Measurements from ENCODE around the gene SYS1. TPM values are rescaled to one million over a fixed set of nuclear protein-coding genes. Genes with fewer than 3 reads are reported as not detected.

The SYS1 gene
- total RNA-seq, 2 experiments from 2014 or later, result 94.8 to 107 TPM

DNA sequence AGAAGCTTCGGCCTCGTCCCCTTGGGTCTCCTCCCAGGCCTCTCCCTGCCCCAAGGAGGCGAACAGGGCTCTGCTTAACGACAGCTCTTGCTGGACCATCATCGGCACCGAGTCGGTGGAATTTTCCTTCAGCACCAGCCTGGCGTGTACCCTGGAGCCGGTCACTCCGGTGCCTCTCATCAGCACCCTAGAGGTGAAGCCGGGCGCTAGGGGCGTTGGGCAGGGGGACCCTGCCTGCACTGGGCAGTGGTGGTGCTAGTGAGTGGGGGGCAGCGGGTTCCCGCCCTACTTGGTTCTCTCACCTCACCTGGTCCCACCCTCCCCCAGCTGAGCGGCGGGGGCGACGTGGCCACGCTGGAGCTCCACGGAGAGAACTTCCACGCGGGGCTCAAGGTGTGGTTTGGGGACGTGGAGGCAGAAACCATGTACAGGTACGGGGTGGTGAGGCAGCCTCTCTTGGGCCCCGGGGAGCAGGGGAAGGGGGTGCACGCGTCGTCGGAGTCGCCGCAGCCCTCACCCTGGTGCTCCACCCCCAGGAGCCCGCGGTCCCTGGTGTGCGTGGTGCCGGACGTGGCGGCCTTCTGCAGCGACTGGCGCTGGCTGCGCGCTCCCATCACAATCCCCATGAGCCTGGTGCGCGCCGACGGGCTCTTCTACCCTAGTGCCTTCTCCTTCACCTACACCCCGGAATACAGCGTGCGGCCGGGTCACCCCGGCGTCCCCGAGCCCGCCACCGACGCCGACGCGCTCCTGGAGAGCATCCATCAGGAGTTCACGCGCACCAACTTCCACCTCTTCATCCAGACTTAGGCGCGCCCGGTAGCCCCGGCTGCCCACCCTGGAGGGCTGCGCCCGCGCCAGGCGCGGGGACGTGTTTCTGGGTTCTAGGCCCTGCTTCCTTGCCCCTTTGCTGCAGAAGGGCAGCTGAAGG lies 46.5 kb upstream of the SYS1 start:
- Mint-ChIP-seq H3K9me3 (no peaks in the 10 kb centered on the region), H3K4me3 (no peak overlapping the region), H3K27ac (no peak overlapping the region), H3K36me3 (ENCODE audit: low read depth) (no peaks in the 10 kb centered on the region), H3K27me3 (peaks cover 50% of the 10 kb centered on the region), H3K4me1 (ENCODE audit: low read depth) (peaks cover 22% of the 10 kb centered on the region)
- CTCF ChIA-PET, result interaction anchor here (1.4 kb wide), 1 partner anchor 454 kb away, joined by 3 read pairs; no protein-coding TSS in a partner anchor
- Histone ChIP-seq H3K27ac (ENCODE audit: low read depth in 1 of 2, low read length in 2 of 2) (no peak overlapping the region), H3K9me3 (ENCODE audit: control insufficient read depth in 1 of 2, insufficient read depth in 1 of 2, low read length in 2 of 2) (peaks cover 0 to 13% of the 10 kb centered on the region in 2 experiments), H3K4me1 (ENCODE audit: insufficient read depth, low read length) (peaks cover 34% of the 10 kb centered on the region), H3K36me3 (ENCODE audit: insufficient read depth, low read length) (no peaks in the 10 kb centered on the region), H3K27me3 (ENCODE audit: control insufficient read depth in 1 of 2, insufficient read depth in 2 of 2, low read length in 2 of 2) (peaks cover 18 to 29% of the 10 kb centered on the region in 2 experiments), H3K4me3 (ENCODE audit: low read length) (no peak overlapping the region)
- no peak for ATAC-seq (ENCODE audit: poor library complexity)
- no peak for DNase-seq
- POLR2A ChIA-PET, result no interaction called here
- intact Hi-C loops (cut with DNase I, micrococcal nuclease), result no loop called here
- TF ChIP-seq, protein P1, sequence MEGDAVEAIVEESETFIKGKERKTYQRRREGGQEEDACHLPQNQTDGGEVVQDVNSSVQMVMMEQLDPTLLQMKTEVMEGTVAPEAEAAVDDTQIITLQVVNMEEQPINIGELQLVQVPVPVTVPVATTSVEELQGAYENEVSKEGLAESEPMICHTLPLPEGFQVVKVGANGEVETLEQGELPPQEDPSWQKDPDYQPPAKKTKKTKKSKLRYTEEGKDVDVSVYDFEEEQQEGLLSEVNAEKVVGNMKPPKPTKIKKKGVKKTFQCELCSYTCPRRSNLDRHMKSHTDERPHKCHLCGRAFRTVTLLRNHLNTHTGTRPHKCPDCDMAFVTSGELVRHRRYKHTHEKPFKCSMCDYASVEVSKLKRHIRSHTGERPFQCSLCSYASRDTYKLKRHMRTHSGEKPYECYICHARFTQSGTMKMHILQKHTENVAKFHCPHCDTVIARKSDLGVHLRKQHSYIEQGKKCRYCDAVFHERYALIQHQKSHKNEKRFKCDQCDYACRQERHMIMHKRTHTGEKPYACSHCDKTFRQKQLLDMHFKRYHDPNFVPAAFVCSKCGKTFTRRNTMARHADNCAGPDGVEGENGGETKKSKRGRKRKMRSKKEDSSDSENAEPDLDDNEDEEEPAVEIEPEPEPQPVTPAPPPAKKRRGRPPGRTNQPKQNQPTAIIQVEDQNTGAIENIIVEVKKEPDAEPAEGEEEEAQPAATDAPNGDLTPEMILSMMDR (IDR thresholded peaks at IDR 0.05), result no peak

DNA sequence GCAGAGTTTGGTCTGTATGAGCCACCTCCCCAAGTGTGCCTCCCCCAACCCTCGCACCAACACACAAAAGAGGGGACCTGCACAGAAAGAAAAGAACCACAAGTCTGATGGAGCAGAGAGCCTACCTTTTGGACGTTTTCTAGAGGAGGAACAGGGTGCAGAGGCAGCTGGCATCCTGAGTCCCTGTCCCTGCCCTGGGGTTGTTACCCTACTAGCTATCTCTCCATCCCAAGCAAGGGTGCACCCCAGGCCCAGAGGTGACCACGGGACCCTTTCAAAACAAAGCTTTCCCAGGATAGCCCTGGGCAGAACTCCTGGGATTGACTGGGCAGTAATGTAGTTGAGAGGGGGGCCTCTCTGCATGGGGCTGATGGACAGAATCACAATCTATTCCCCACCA lies 45.1 kb upstream of the SYS1 start:
- H3K27ac Mint-ChIP-seq, result no peak overlapping the region
- ATAC-seq (ENCODE audit: poor library complexity) (no peak), DNase-seq (no peak)
- intact Hi-C loops (cut with DNase I, micrococcal nuclease), result no loop called here
- peaks cover 21% of the 10 kb centered on the region for H3K4me1 Mint-ChIP-seq (ENCODE audit: low read depth)
- Histone ChIP-seq H3K36me3 (ENCODE audit: insufficient read depth, low read length) (no peaks in the 10 kb centered on the region), H3K9me3 (ENCODE audit: control insufficient read depth in 1 of 2, insufficient read depth in 1 of 2, low read length in 2 of 2) (peaks cover 0 to 6% of the 10 kb centered on the region in 2 experiments), H3K4me3 (ENCODE audit: low read length) (no peak overlapping the region), H3K27ac (ENCODE audit: low read depth in 1 of 2, low read length in 2 of 2) (no peak overlapping the region), H3K27me3 (ENCODE audit: control insufficient read depth in 1 of 2, insufficient read depth in 2 of 2, low read length in 2 of 2) (peaks cover 11 to 17% of the 10 kb centered on the region in 2 experiments), H3K4me1 (ENCODE audit: insufficient read depth, low read length) (peaks cover 31% of the 10 kb centered on the region)
- H3K4me3 Mint-ChIP-seq, result no peak overlapping the region
- ChIA-PET CTCF (interaction anchor here (2.1 kb wide), 1 partner anchor 24 kb away, joined by 9 read pairs; no protein-coding TSS in a partner anchor), POLR2A (interaction anchor here (0.9 kb wide), 1 partner anchor 453 kb away, joined by 3 read pairs; no protein-coding TSS in a partner anchor)
- no peaks in the 10 kb centered on the region for H3K36me3 Mint-ChIP-seq (ENCODE audit: low read depth)
- TF ChIP-seq, protein P1 (IDR thresholded peaks at IDR 0.05), result no peak
- H3K27me3 Mint-ChIP-seq, result peaks cover 39% of the 10 kb centered on the region
- H3K9me3 Mint-ChIP-seq, result no peaks in the 10 kb centered on the region

DNA sequence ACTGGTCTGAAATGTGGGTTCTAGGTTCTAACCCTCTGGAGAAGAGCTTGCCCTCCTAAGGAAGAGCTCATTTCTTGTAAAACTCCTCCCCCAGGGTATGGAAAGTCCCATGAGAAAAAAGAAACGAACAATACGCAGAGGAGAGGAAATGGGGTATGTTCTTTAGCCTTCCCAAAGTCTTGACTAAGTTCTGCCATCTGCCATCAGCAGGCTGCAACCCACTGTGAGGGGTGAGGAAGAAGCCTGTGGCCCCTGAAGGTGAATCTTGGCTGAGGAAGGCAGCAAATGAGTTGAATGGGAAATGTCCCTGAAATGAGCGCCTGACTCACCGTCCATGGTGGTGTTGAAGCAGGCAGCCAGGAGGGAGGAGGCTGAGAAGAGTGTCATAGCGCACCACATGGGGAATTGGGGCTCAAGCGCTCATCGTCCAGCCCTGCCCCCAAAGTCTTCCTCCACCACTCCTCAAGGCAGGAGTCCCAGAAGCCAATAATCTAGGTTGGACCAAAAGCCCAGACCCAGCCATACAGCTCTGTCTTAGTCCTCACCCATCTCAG lies 44.5 kb upstream of the SYS1 start:
- intact Hi-C loops (cut with DNase I, micrococcal nuclease), result no loop called here
- ChIA-PET CTCF (interaction anchor here (0.8 to 4.2 kb wide), 8 partner anchors 12 to 453 kb away, joined by 3 to 31 read pairs (median 5); partner anchors contain the start of genes RBPJL, SDC4 and SYS1), POLR2A (interaction anchor here (0.9 to 1.9 kb wide), 3 partner anchors 44 to 453 kb away, joined by 3 to 4 read pairs (median 3); partner anchors contain the start of gene SYS1)
- Histone ChIP-seq H3K4me1 (ENCODE audit: insufficient read depth, low read length) (peaks cover 31% of the 10 kb centered on the region), H3K4me3 (ENCODE audit: low read length) (no peak overlapping the region), H3K36me3 (ENCODE audit: insufficient read depth, low read length) (no peaks in the 10 kb centered on the region), H3K27ac (ENCODE audit: low read depth in 1 of 2, low read length in 2 of 2) (no peak overlapping the region), H3K27me3 (ENCODE audit: control insufficient read depth in 1 of 2, insufficient read depth in 2 of 2, low read length in 2 of 2) (peaks cover 6 to 12% of the 10 kb centered on the region in 2 experiments), H3K9me3 (ENCODE audit: control insufficient read depth in 1 of 2, insufficient read depth in 1 of 2, low read length in 2 of 2) (peaks cover 0 to 6% of the 10 kb centered on the region in 2 experiments)
- Mint-ChIP-seq H3K36me3 (ENCODE audit: low read depth) (no peaks in the 10 kb centered on the region), H3K4me1 (ENCODE audit: low read depth) (peaks cover 21% of the 10 kb centered on the region), H3K27ac (no peak overlapping the region), H3K9me3 (no peaks in the 10 kb centered on the region), H3K4me3 (no peak overlapping the region), H3K27me3 (peaks cover 36% of the 10 kb centered on the region)
- ATAC-seq (ENCODE audit: poor library complexity) (no peak), DNase-seq (no peak)
- TF ChIP-seq, protein P1 (IDR thresholded peaks at IDR 0.05), result no peak

All from CD4-positive, alpha-beta T cell (primary cell).